Mesenchymal stem cell (in vitro differentiated cells and primary cell): Measurements from ENCODE around the gene MCF2. TPM values are rescaled to one million over a fixed set of nuclear protein-coding genes. Genes with fewer than 3 reads are reported as not detected.

Experiments
- DNase-seq: peaks from one replicate; pipeline ENCODE4 v3.0.0-alpha.2; 2013
- H2AFZ ChIP-seq: one replicate; pipeline ENCODE4 v1.6.1; 2013; ENCODE audit warnings: low read depth, mild to moderate bottlenecking, control low read depth, inconsistent platforms, low read length, moderate library complexity
- H2AK5ac ChIP-seq: 2 replicates; pipeline ENCODE4 v1.6.1; 2013; ENCODE audit warnings: low read length, moderate library complexity, mild to moderate bottlenecking, inconsistent platforms; ENCODE audit not compliant: severe bottlenecking
- H2BK120ac ChIP-seq: one replicate; pipeline ENCODE4 v1.6.1; 2013; ENCODE audit warnings: low read depth, mild to moderate bottlenecking, inconsistent platforms, low read length, moderate library complexity
- H2BK12ac ChIP-seq, 2 experiments: one replicate each; pipeline ENCODE4 v1.6.1; 2013; ENCODE audit warnings: inconsistent platforms in 2 of 2, low read length in 2 of 2, mild to moderate bottlenecking in 2 of 2, moderate library complexity in 2 of 2, control low read depth in 1 of 2
- H2BK15ac ChIP-seq: one replicate; pipeline ENCODE4 v1.6.1; 2013; ENCODE audit warnings: mild to moderate bottlenecking, low read depth, inconsistent platforms; ENCODE audit not compliant: poor library complexity, severe bottlenecking
- H2BK5ac ChIP-seq: 2 replicates; pipeline ENCODE4 v1.6.1; 2013; ENCODE audit warnings: low read depth, mild to moderate bottlenecking, low read length, control low read depth, inconsistent platforms; ENCODE audit not compliant: poor library complexity, severe bottlenecking
- H3K14ac ChIP-seq, 2 experiments: one replicate each; pipeline ENCODE4 v1.6.1; 2013; ENCODE audit warnings: inconsistent platforms in 2 of 2, low read length in 2 of 2, control low read depth in 1 of 2, mild to moderate bottlenecking in 1 of 2, moderate library complexity in 1 of 2
- H3K18ac ChIP-seq, 2 experiments: one replicate each; pipeline ENCODE4 v1.6.1; 2013; ENCODE audit warnings: inconsistent platforms in 2 of 2, low read length in 2 of 2, control low read depth in 1 of 2, low read depth in 1 of 2, mild to moderate bottlenecking in 1 of 2
- H3K23ac ChIP-seq, 2 experiments: one replicate each; pipeline ENCODE4 v1.6.1; 2013; ENCODE audit warnings: inconsistent platforms in 2 of 2, low read length in 2 of 2, mild to moderate bottlenecking in 2 of 2, moderate library complexity in 2 of 2, control low read depth in 1 of 2
- H3K27ac ChIP-seq: 2 replicates; pipeline ENCODE4 v1.5.1; 2013; ENCODE audit warnings: mild to moderate bottlenecking, moderate library complexity, low read length, control low read depth, inconsistent platforms; ENCODE audit not compliant: poor library complexity, severe bottlenecking
- H3K27me3 ChIP-seq, 2 experiments: 2 replicates each; pipeline versions ENCODE4 v1.6.1 to v1.7.0; 2013; ENCODE audit warnings: low read length in 2 of 2, mild to moderate bottlenecking in 2 of 2, moderate library complexity in 2 of 2, control low read depth in 1 of 2, inconsistent platforms in 1 of 2; ENCODE audit not compliant: control insufficient read depth in 1 of 2, insufficient read depth in 1 of 2
- H3K36me3 ChIP-seq, 2 experiments: 2 replicates each; pipeline versions ENCODE4 v1.6.1 to v1.7.0; 2013; ENCODE audit warnings: low read length in 2 of 2, control low read depth in 1 of 2, inconsistent platforms in 1 of 2, low read depth in 1 of 2, mild to moderate bottlenecking in 1 of 2; ENCODE audit not compliant: insufficient read depth in 2 of 2, control insufficient read depth in 1 of 2
- H3K4ac ChIP-seq, 2 experiments: one replicate each; pipeline ENCODE4 v1.6.1; 2013; ENCODE audit warnings: inconsistent platforms in 2 of 2, low read length in 2 of 2, mild to moderate bottlenecking in 2 of 2, moderate library complexity in 2 of 2, control low read depth in 1 of 2, low read depth in 1 of 2
- H3K4me1 ChIP-seq: 2 replicates; pipeline ENCODE4 v1.6.1; 2013; ENCODE audit warnings: low read depth, low read length, control low read depth; ENCODE audit not compliant: control insufficient read depth, insufficient read depth
- H3K4me2 ChIP-seq: 2 replicates; pipeline ENCODE4 v1.6.1; 2013; ENCODE audit warnings: low read length, mild to moderate bottlenecking, inconsistent platforms; ENCODE audit not compliant: poor library complexity, severe bottlenecking
- H3K4me3 ChIP-seq, 2 experiments: 2 replicates each; pipeline versions ENCODE4 v1.5.1 to v1.7.0; 2013; ENCODE audit warnings: low read length in 2 of 2, mild to moderate bottlenecking in 2 of 2, control low read depth in 1 of 2, low read depth in 1 of 2; ENCODE audit not compliant: insufficient read depth in 1 of 2
- H3K79me1 ChIP-seq: replicated peaks from 2 replicates; pipeline ENCODE4 v1.6.1; 2013; ENCODE audit warnings: mild to moderate bottlenecking, control low read depth, low read length, inconsistent platforms; ENCODE audit not compliant: poor library complexity, severe bottlenecking
- H3K9ac ChIP-seq: 2 replicates; pipeline ENCODE4 v1.7.0; 2013; ENCODE audit warnings: mild to moderate bottlenecking, low read length, moderate library complexity
- H3K9me3 ChIP-seq: 2 replicates; pipeline ENCODE4 v1.7.0; 2013; ENCODE audit warnings: mild to moderate bottlenecking, low read length; ENCODE audit not compliant: control insufficient read depth
- H4K8ac ChIP-seq: one replicate; pipeline ENCODE4 v1.6.1; 2013; ENCODE audit warnings: inconsistent platforms, mild to moderate bottlenecking, low read length, moderate library complexity
- H4K91ac ChIP-seq: one replicate; pipeline ENCODE4 v1.6.1; 2013; ENCODE audit warnings: mild to moderate bottlenecking, low read length, inconsistent platforms
- WGBS: methylation state at CpG from one replicate; pipeline ENCODE4 v1.1.7; 2013; ENCODE audit warnings: mixed read lengths; 5-methylcytosine and 5-hydroxymethylcytosine counted together
- small RNA-seq: library from polyadenylated mRNA; stranded (forward); fragments of <200 nt; extraction: miRNeasy Mini kit (QIAGEN cat#:217004); gene quantifications from one replicate; pipeline ENCODE3, GENCODE V24; 2013; ENCODE audit warnings: low read depth

MCF2 gene

GRCh38 chrX:139533444-139533843 is 174.5 kb downstream of the MCF2 start:
- Histone ChIP-seq H3K4me3 (no peak overlapping the region), H3K36me3 (no peaks in the 10 kb centered on the region), H4K91ac (no peak overlapping the region), H3K79me1 (no peaks in the 10 kb centered on the region), H2BK120ac (no peak overlapping the region), H3K23ac (no peak overlapping the region), H3K14ac (no peak overlapping the region), H2AK5ac (no peak overlapping the region), H3K27ac (no peak overlapping the region), H2AFZ (no peak overlapping the region), H3K4me1 (no peaks in the 10 kb centered on the region), H2BK5ac (no peak overlapping the region), H3K4ac (no peak overlapping the region), H3K18ac (no peak overlapping the region), H3K4me2 (no peak overlapping the region), H3K27me3 (no peaks in the 10 kb centered on the region), H2BK15ac (no peak overlapping the region), H4K8ac (no peak overlapping the region), H3K9ac (no peak overlapping the region), H3K9me3 (no peaks in the 10 kb centered on the region), H2BK12ac (no peak overlapping the region)
- 64% methylated on average over 3 of the region's 4 CpGs for WGBS
- no peak for DNase-seq

GRCh38 chrX:139532834-139533233 is 175.1 kb downstream of the MCF2 start:
- Histone ChIP-seq H3K4me1 (no peaks in the 10 kb centered on the region), H2BK5ac (no peak overlapping the region), H3K79me1 (no peaks in the 10 kb centered on the region), H3K9me3 (no peaks in the 10 kb centered on the region), H3K9ac (no peak overlapping the region), H3K4me2 (no peak overlapping the region), H3K27ac (no peak overlapping the region), H2BK15ac (no peak overlapping the region), H3K18ac (no peak overlapping the region), H2AFZ (no peak overlapping the region), H2BK120ac (no peak overlapping the region), H2BK12ac (no peak overlapping the region), H3K14ac (no peak overlapping the region), H3K4me3 (no peak overlapping the region), H4K8ac (no peak overlapping the region), H2AK5ac (no peak overlapping the region), H4K91ac (no peak overlapping the region), H3K27me3 (no peaks in the 10 kb centered on the region), H3K4ac (no peak overlapping the region), H3K23ac (no peak overlapping the region), H3K36me3 (no peaks in the 10 kb centered on the region)
- WGBS: 64% methylated on average over 4 of the region's 4 CpGs
- no peak for DNase-seq

Small RNA genes within 50 kb of the gene (small RNA-seq; reads per million reads assigned to genes)
- not detected for gene RF01210
